DOHH2 (cell line): ENCODE data around the gene CDK5RAP2.

ENCODE experiments used
- H3F3A ChIP-seq: fragments of 200-600 bp; sonication (generic), shearing (Covaris generic); 2 replicates; pipeline ENCODE4 v1.6.0; 2016; ENCODE audit warnings: antibody characterized with exemption, mild to moderate bottlenecking; ENCODE audit not compliant: control insufficient read depth, insufficient read depth
- H3K27ac ChIP-seq: fragments of 200-600 bp; sonication (generic); 2 replicates; pipeline ENCODE4 v1.5.1; 2014; ENCODE audit warnings: low read depth, mild to moderate bottlenecking, low read length, moderate library complexity
- H3K27me3 ChIP-seq: fragments of 200-600 bp; sonication (generic); 2 replicates; pipeline ENCODE4 v1.6.1; 2014; ENCODE audit warnings: mild to moderate bottlenecking, low read length, mixed read lengths; ENCODE audit not compliant: control insufficient read depth
- H3K36me3 ChIP-seq: fragments of 200-600 bp; sonication (generic); 2 replicates; pipeline ENCODE4 v1.6.1; 2014; ENCODE audit warnings: mild to moderate bottlenecking, low read length, moderate library complexity, mixed read lengths; ENCODE audit not compliant: control insufficient read depth
- H3K4me1 ChIP-seq: fragments of 200-600 bp; sonication (generic); 2 replicates; pipeline ENCODE4 v1.6.1; 2014; ENCODE audit warnings: mild to moderate bottlenecking, low read length, mixed read lengths; ENCODE audit not compliant: control insufficient read depth
- H3K4me2 ChIP-seq: fragments of 200-600 bp; sonication (generic); 2 replicates; pipeline ENCODE4 v1.6.0; 2014; ENCODE audit warnings: mild to moderate bottlenecking, low read length, moderate library complexity
- H3K4me3 ChIP-seq: fragments of 200-600 bp; sonication (generic); 2 replicates; pipeline ENCODE4 v1.5.1; 2014; ENCODE audit warnings: mild to moderate bottlenecking, low read length, mixed read lengths
- H3K79me2 ChIP-seq: fragments of 200-600 bp; sonication (generic); 2 replicates; pipeline ENCODE4 v1.6.1; 2014; ENCODE audit warnings: mild to moderate bottlenecking, low read length, mixed read lengths; ENCODE audit not compliant: control insufficient read depth
- H3K9me2 ChIP-seq: fragments of 200-600 bp; sonication (generic); replicated peaks from 2 replicates; pipeline ENCODE4 v1.6.1; 2014; ENCODE audit warnings: mild to moderate bottlenecking, low read length, mixed read lengths; ENCODE audit not compliant: control insufficient read depth
- H3K9me3 ChIP-seq: fragments of 200-600 bp; sonication (generic); 2 replicates; pipeline ENCODE4 v1.6.1; 2014; ENCODE audit warnings: antibody characterized with exemption, low read length, mixed read lengths; ENCODE audit not compliant: control insufficient read depth, insufficient read depth
- H4K20me1 ChIP-seq: fragments of 200-600 bp; sonication (generic); 2 replicates; pipeline ENCODE4 v1.6.0; 2014; ENCODE audit warnings: low read depth, mild to moderate bottlenecking, antibody characterized with exemption, low read length, moderate library complexity; ENCODE audit not compliant: control insufficient read depth, insufficient read depth
- CTCF ChIP-seq: fragments of 200-600 bp; sonication (generic); IDR thresholded peaks from one replicate; pipeline ENCODE4 v1.5.1; 2014; ENCODE audit warnings: antibody characterized with exemption, mild to moderate bottlenecking, low read depth, low read length; ENCODE audit not compliant: poor library complexity, severe bottlenecking
- EZH2phosphoT487 ChIP-seq: fragments of 200-600 bp; sonication (generic); IDR thresholded peaks from 2 replicates; pipeline ENCODE4 v1.6.1; 2017; ENCODE audit warnings: borderline replicate concordance, mild to moderate bottlenecking, antibody characterized with exemption, low read length, moderate library complexity, mixed read lengths

The CDK5RAP2 gene

GRCh38 chr9:120391691-120392090 lies 188.3 kb downstream of the CDK5RAP2 start:
- H3K4me1 ChIP-seq, result no peaks in the 10 kb centered on the region
- TF ChIP-seq EZH2phosphoT487, result no peak
- no peak for TF ChIP-seq CTCF
- H3K4me3 ChIP-seq, result no peak overlapping the region
- H3K9me3 ChIP-seq, result no peaks in the 10 kb centered on the region
- H3K36me3 ChIP-seq, result peaks cover 69% of the 10 kb centered on the region
- no peaks in the 10 kb centered on the region for H3K79me2 ChIP-seq
- no peaks in the 10 kb centered on the region for H4K20me1 ChIP-seq
- H3F3A ChIP-seq, result no peaks in the 10 kb centered on the region
- no peak overlapping the region for H3K4me2 ChIP-seq
- H3K9me2 ChIP-seq, result no peaks in the 10 kb centered on the region
- no peak overlapping the region for H3K27ac ChIP-seq
- H3K27me3 ChIP-seq, result no peaks in the 10 kb centered on the region

DNA sequence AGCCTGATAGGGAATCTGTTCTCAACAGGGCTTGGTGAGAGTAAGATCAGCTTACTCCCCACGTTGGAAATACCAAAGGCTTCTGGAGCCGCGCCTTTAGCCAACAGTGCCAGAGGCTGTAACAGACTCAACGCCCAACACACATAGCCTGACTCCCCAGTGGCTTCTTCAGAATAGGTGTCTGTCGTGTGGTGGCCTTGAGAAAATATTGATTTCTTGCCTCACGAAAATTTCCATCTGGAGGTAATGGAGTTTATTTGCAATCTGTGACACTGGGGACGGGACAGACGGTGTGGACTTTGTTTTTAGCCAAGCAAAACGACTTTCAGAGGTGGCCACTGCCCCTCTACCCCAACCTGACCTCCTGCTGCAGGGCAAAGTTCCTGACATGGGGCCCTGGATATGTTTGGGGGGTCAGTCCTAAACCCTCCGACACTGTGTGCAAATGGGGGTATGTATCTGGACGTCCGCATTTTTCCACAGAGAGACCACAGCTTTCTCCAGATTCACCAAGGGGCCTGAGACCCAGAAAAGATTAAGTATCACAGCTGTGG lies 189.3 kb downstream of the CDK5RAP2 start:
- TF ChIP-seq CTCF (no peak), EZH2phosphoT487 (no peak)
- Histone ChIP-seq H3K9me3 (no peaks in the 10 kb centered on the region), H4K20me1 (no peaks in the 10 kb centered on the region), H3K4me3 (no peak overlapping the region), H3K27ac (no peak overlapping the region), H3K79me2 (no peaks in the 10 kb centered on the region), H3K4me2 (no peak overlapping the region), H3K9me2 (no peaks in the 10 kb centered on the region), H3K4me1 (no peaks in the 10 kb centered on the region), H3K36me3 (peaks cover 62% of the 10 kb centered on the region), H3K27me3 (no peaks in the 10 kb centered on the region), H3F3A (no peaks in the 10 kb centered on the region)

- Histone ChIP-seq H3F3A (no peaks in the 10 kb centered on the region), H3K27me3 (no peaks in the 10 kb centered on the region), H3K4me1 (no peaks in the 10 kb centered on the region), H3K9me2 (no peaks in the 10 kb centered on the region), H3K27ac (no peak overlapping the region), H3K79me2 (no peaks in the 10 kb centered on the region), H3K9me3 (no peaks in the 10 kb centered on the region), H3K36me3 (peaks cover 58% of the 10 kb centered on the region), H3K4me2 (no peak overlapping the region), H3K4me3 (no peak overlapping the region), H4K20me1 (no peaks in the 10 kb centered on the region)
- TF ChIP-seq EZH2phosphoT487, result no peak
- no peak for TF ChIP-seq CTCF
These were observed 190.1 kb downstream of the CDK5RAP2 start for GRCh38 chr9:120389867-120390266.

DNA sequence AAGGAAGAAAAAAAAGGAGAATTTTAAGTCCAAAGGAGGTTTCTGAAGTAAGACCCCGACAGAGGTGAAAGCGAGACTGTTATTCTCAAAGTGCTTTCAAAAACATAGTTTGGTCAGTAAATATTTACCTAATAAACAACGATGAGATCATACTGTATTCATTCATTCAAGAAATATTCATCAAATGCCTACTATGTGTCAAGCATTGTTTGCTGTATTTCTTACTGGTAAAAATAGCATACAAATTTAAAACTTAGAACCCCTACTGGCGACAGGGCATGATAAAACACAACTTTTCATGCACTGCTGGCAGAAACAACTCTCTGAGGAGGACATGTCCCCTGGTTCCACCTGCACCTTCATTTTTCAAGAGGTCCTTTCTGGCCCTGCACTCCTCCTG lies 190.7 kb downstream of the CDK5RAP2 start:
- no peak for TF ChIP-seq CTCF
- TF ChIP-seq EZH2phosphoT487, result no peak
- H3K4me2 ChIP-seq, result no peak overlapping the region
- no peak overlapping the region for H3K4me3 ChIP-seq
- H3K4me1 ChIP-seq, result no peaks in the 10 kb centered on the region
- H3F3A ChIP-seq, result no peaks in the 10 kb centered on the region
- H3K36me3 ChIP-seq, result peaks cover 52% of the 10 kb centered on the region
- no peak overlapping the region for H3K27ac ChIP-seq
- H3K27me3 ChIP-seq, result no peaks in the 10 kb centered on the region
- H3K79me2 ChIP-seq, result no peaks in the 10 kb centered on the region
- H3K9me2 ChIP-seq, result no peaks in the 10 kb centered on the region
- H3K9me3 ChIP-seq, result no peaks in the 10 kb centered on the region
- H4K20me1 ChIP-seq, result no peaks in the 10 kb centered on the region
